Endodermal cell (in vitro differentiated cells): ENCODE results near the gene FAAH. TPM values are rescaled to one million over a fixed set of nuclear protein-coding genes. Genes with fewer than 3 reads are reported as not detected.

ENCODE experiments used
- DNase-seq: peaks from one replicate; pipeline ENCODE4 v3.0.0-alpha.2; 2017
- H3K27ac ChIP-seq: 2 replicates; pipeline ENCODE4 v1.5.1; 2013; ENCODE audit warnings: mild to moderate bottlenecking, low read depth, low read length, moderate library complexity
- H3K27me3 ChIP-seq: 2 replicates; pipeline ENCODE4 v1.6.1; 2013; ENCODE audit warnings: mild to moderate bottlenecking, low read length, moderate library complexity; ENCODE audit not compliant: insufficient read depth, control insufficient read depth, poor library complexity, severe bottlenecking
- H3K36me3 ChIP-seq: 2 replicates; pipeline ENCODE4 v1.7.0; 2013; ENCODE audit warnings: mild to moderate bottlenecking, low read length, moderate library complexity; ENCODE audit not compliant: control insufficient read depth, insufficient read depth
- H3K4me1 ChIP-seq: one replicate; pipeline ENCODE4 v1.7.0; 2013; ENCODE audit warnings: low read length; ENCODE audit not compliant: control insufficient read depth, insufficient read depth
- H3K4me3 ChIP-seq: 2 replicates; pipeline ENCODE4 v1.5.1; 2013; ENCODE audit warnings: mild to moderate bottlenecking, low read length, moderate library complexity
- H3K9ac ChIP-seq: 2 replicates; pipeline ENCODE4 v1.6.1; 2013; ENCODE audit warnings: mild to moderate bottlenecking, low read length, moderate library complexity; ENCODE audit not compliant: poor library complexity, severe bottlenecking; ENCODE audit errors: extremely low read depth
- H3K9me3 ChIP-seq: 2 replicates; pipeline ENCODE4 v1.6.1; 2013; ENCODE audit warnings: mild to moderate bottlenecking, low read length, moderate library complexity; ENCODE audit not compliant: control insufficient read depth
- H3K27ac Mint-ChIP-seq: 2 replicates; pipeline ENCODE4 v1.8.0; 2020; ENCODE audit warnings: mixed read lengths
- H3K27me3 Mint-ChIP-seq: 2 replicates; pipeline ENCODE4 v1.8.0; 2021; ENCODE audit warnings: mild to moderate bottlenecking, mixed read lengths; ENCODE audit not compliant: insufficient read depth
- H3K36me3 Mint-ChIP-seq: 2 replicates; pipeline ENCODE4 v1.8.0; 2020; ENCODE audit warnings: low read depth, mixed read lengths
- H3K4me1 Mint-ChIP-seq: 2 replicates; pipeline ENCODE4 v1.8.0; 2020; ENCODE audit warnings: mixed read lengths
- H3K4me3 Mint-ChIP-seq: 2 replicates; pipeline ENCODE4 v1.8.0; 2020; ENCODE audit warnings: mild to moderate bottlenecking, moderate library complexity, mixed read lengths
- H3K9me3 Mint-ChIP-seq: 2 replicates; pipeline ENCODE4 v1.8.0; 2020; ENCODE audit warnings: mild to moderate bottlenecking, mixed read lengths
- WGBS, 2 experiments: methylation state at CpG; one replicate each; pipeline versions ENCODE4 v1.1.5 to v1.1.7; 2013; ENCODE audit warnings: missing lambda C conversion rate in 2 of 2, mixed read lengths in 1 of 2; ENCODE audit not compliant: insufficient coverage in 1 of 2, insufficient read length in 1 of 2; 5-methylcytosine and 5-hydroxymethylcytosine counted together
- total RNA-seq, 2 donors: library from RNA; stranded (reverse); fragmentation: NEBNext Ultra II Directional in 1 of 2; extraction: Animal tissue kit (Norgen Biotek cat#: 25700) in 1 of 2; gene quantifications; 2 replicates in 1 of 2; 3 replicates in 1 of 2; pipeline ENCODE4 v1.2.1, GENCODE V29; 2021
- TF ChIP-seq, protein P1 (sequence below): fragments of 200-600 bp; sonication (generic); conservative IDR thresholded peaks from 2 replicates; pipeline ENCODE4 v1.5.0; 2021; ENCODE audit warnings: antibody characterized with exemption, mild to moderate bottlenecking

Gene FAAH
- total RNA-seq, 2 donors from 2014 or later: 27.1 to 56.6 TPM

DNA sequence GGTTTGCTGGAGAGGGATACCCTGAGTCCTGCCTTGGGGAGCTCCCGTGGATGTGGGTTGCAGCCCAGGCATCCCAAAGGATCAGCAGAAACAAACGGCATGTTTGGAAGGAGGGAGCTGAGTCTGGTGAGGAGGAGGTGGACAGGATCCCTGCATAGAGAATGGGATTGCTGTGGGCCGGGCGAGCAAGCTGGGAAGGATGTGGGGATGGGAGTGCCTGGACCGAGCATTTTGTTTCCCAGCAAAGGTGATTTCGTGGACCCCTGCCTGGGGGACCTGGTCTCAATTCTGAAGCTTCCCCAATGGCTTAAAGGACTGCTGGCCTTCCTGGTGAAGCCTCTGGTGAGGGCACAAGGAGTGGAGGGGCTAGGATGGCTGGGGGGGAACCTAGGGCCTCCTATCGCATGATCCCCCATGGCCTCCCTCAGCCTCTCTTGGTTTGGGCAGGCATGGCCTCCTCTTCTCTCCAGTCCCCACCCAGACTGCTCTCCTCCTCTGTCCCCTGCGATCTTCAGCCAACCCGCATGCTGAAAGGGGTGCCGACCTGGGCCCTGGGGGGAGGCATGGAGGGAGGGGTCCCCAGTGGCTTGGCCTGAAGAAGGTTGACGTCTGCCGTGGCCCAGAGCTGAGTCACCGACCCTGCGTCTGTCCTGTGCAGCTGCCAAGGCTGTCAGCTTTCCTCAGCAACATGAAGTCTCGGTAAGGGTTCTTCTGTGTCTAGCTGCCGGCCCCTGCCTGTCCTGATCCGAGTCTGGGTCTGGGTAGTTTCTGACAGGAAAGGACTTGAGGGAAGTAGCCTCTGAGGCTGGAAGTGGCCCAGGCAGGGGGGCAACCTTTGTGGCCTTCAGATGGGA lies 16.3 kb downstream of the FAAH start:
- Mint-ChIP-seq H3K36me3 (peaks cover 12% of the 10 kb centered on the region), H3K27me3 (peaks cover 21% of the 10 kb centered on the region), H3K4me3 (no peak overlapping the region), H3K4me1 (peaks cover 10% of the 10 kb centered on the region), H3K27ac (no peak overlapping the region), H3K9me3 (no peaks in the 10 kb centered on the region)
- 90 to 97% methylated on average over 10 to 17 of the region's 17 CpGs for WGBS, 2 experiments
- no peaks in the 10 kb centered on the region for H3K36me3 ChIP-seq
- peaks cover 30% of the 10 kb centered on the region for H3K27me3 ChIP-seq
- H3K4me3 ChIP-seq: no peak overlapping the region
- no peak overlapping the region for H3K9ac ChIP-seq
- no peaks in the 10 kb centered on the region for H3K9me3 ChIP-seq
- H3K27ac ChIP-seq: no peak overlapping the region
- TF ChIP-seq, protein P1, sequence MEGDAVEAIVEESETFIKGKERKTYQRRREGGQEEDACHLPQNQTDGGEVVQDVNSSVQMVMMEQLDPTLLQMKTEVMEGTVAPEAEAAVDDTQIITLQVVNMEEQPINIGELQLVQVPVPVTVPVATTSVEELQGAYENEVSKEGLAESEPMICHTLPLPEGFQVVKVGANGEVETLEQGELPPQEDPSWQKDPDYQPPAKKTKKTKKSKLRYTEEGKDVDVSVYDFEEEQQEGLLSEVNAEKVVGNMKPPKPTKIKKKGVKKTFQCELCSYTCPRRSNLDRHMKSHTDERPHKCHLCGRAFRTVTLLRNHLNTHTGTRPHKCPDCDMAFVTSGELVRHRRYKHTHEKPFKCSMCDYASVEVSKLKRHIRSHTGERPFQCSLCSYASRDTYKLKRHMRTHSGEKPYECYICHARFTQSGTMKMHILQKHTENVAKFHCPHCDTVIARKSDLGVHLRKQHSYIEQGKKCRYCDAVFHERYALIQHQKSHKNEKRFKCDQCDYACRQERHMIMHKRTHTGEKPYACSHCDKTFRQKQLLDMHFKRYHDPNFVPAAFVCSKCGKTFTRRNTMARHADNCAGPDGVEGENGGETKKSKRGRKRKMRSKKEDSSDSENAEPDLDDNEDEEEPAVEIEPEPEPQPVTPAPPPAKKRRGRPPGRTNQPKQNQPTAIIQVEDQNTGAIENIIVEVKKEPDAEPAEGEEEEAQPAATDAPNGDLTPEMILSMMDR: no peak
- H3K4me1 ChIP-seq: peaks cover 3% of the 10 kb centered on the region
- DNase-seq: no peak

DNA sequence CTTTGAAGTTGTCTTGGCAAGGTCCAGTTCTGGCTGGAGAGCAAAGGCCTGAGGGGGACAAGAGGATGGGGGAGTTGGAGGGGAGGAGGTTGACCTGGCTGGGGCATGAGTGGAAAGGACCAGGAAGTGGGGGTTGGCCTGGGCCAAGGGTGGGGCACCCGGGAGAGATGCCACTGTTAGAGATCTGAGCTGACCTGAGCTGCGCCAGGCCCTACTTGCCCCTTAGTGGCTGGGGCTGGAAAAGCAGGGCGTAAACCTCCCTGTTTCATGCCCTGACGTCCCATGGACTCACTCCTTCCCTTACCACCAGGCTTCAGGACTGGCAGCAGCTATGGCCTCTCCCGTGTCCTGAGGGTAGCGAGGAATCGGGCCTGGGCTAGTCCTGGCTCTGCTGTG lies 16.9 kb downstream of the FAAH start:
- H3K4me1 ChIP-seq: peaks cover 3% of the 10 kb centered on the region
- Mint-ChIP-seq H3K4me1 (peaks cover 10% of the 10 kb centered on the region), H3K27me3 (peaks cover 21% of the 10 kb centered on the region), H3K36me3 (peaks cover 10% of the 10 kb centered on the region), H3K4me3 (no peak overlapping the region), H3K27ac (no peak overlapping the region), H3K9me3 (no peaks in the 10 kb centered on the region)
- TF ChIP-seq, protein P1: peak; percentile 16
- no peaks in the 10 kb centered on the region for H3K9me3 ChIP-seq
- peaks cover 30% of the 10 kb centered on the region for H3K27me3 ChIP-seq
- no peak overlapping the region for H3K9ac ChIP-seq
- DNase-seq: no peak
- no peak overlapping the region for H3K4me3 ChIP-seq
- 89 to 91% methylated on average over 7 of the region's 7 CpGs for WGBS, 2 experiments
- no peaks in the 10 kb centered on the region for H3K36me3 ChIP-seq
- H3K27ac ChIP-seq: no peak overlapping the region

DNA sequence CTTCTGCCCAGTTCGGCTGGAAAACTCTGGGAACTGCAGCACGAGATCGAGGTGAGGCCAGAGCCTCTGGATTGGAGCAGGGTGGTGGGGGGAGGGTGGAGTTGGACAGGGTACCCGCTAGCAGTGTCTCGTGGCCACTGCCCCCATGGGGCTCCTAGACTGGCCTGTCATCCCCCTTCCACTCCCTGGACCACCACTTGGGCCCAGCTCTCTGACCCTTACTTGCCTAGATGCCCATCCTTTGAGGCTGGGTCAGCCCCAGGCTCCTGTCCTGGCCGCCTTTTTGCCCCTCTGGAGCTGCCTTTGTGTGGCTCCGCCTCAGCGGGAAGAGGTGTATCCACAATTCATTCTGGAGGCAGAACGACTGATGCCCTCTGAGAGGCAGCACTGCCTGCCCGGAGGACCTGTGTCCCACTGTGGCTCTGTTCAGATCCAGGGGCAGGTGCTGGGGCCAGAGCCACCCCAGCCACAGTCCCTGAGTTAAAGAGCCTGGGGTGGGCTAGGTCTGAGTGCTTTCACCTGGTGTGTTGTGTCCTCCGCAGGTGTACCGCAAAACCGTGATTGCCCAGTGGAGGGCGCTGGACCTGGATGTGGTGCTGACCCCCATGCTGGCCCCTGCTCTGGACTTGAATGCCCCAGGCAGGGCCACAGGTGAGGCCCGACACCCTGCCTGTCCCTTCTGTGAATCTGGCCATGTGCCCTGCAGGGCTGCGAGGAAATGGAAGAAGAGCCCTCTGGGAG lies 17.7 kb downstream of the FAAH start:
- Histone ChIP-seq H3K27ac (no peak overlapping the region), H3K9me3 (no peaks in the 10 kb centered on the region), H3K4me1 (peaks cover 3% of the 10 kb centered on the region), H3K4me3 (no peak overlapping the region), H3K27me3 (peaks cover 30% of the 10 kb centered on the region), H3K9ac (no peak overlapping the region), H3K36me3 (no peaks in the 10 kb centered on the region)
- WGBS, 2 experiments: 86 to 90% methylated on average over 12 to 16 of the region's 16 CpGs
- no peak overlapping the region for H3K4me3 Mint-ChIP-seq
- TF ChIP-seq, protein P1: peak; percentile 88
- H3K4me1 Mint-ChIP-seq: peaks cover 10% of the 10 kb centered on the region
- no peaks in the 10 kb centered on the region for H3K9me3 Mint-ChIP-seq
- DNase-seq: peak; percentile 95
- peaks cover 10% of the 10 kb centered on the region for H3K36me3 Mint-ChIP-seq
- H3K27me3 Mint-ChIP-seq: peaks cover 21% of the 10 kb centered on the region
- no peak overlapping the region for H3K27ac Mint-ChIP-seq
